ENCODE results near the gene EIF4B. TPM values are rescaled to one million over a fixed set of nuclear protein-coding genes. Genes with fewer than 3 reads are reported as not detected.

Gene EIF4B
- total RNA-seq, 2 experiments from 2014 or later: 698 to 781 TPM

DNA sequence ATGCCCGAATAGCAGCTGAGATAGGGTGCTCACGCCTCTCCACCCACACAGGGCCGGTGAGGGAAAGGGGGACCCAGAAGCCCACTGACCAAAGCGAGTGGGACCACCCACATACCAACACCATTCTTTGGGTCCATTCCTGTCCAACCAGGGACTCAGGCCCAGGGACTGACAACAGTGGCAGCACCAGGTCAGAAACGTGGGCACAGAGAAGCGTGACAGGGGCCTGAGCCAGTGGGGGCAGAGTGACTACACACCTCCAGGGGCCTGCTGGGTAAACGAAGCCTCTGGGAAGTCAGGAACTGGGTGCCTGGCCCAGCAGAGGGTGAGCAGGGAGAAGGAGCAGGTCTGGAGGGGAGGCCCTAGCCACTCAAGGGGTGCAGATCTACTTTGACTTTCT lies 59.2 kb downstream of the EIF4B start:
- peaks cover 21% of the 10 kb centered on the region for H3K36me3 Mint-ChIP-seq (ENCODE audit: low read depth)
- H3K27me3 Mint-ChIP-seq: no peaks in the 10 kb centered on the region
- ATAC-seq (no peak), DNase-seq (peak; percentile 4)
- CTCF ChIA-PET: interaction anchor here (0.6 to 15.8 kb wide), 42 partner anchors 8 to 443 kb away, joined by 3 to 277 read pairs (median 4); partner anchors contain the start of genes AAAS, IGFBP6, SOAT2 and SPRYD3
- H3K4me3 Mint-ChIP-seq: no peak overlapping the region
- POLR2A ChIA-PET: interaction anchor here (1.0 to 2.0 kb wide), 2 partner anchors 14 to 33 kb away, joined by 3 to 6 read pairs; partner anchors contain the start of gene SPRYD3
- intact Hi-C loops (cut with DNase I, micrococcal nuclease): loop anchor here in 1 of 2 experiments (10.0 kb wide), 1 partner anchor 129 kb away; no protein-coding TSS in a partner anchor
- H3K4me1 Mint-ChIP-seq: peaks cover 7% of the 10 kb centered on the region
- H3K27ac Mint-ChIP-seq: no peak overlapping the region
- H3K9me3 Mint-ChIP-seq (ENCODE audit: low read depth): no peaks in the 10 kb centered on the region

DNA sequence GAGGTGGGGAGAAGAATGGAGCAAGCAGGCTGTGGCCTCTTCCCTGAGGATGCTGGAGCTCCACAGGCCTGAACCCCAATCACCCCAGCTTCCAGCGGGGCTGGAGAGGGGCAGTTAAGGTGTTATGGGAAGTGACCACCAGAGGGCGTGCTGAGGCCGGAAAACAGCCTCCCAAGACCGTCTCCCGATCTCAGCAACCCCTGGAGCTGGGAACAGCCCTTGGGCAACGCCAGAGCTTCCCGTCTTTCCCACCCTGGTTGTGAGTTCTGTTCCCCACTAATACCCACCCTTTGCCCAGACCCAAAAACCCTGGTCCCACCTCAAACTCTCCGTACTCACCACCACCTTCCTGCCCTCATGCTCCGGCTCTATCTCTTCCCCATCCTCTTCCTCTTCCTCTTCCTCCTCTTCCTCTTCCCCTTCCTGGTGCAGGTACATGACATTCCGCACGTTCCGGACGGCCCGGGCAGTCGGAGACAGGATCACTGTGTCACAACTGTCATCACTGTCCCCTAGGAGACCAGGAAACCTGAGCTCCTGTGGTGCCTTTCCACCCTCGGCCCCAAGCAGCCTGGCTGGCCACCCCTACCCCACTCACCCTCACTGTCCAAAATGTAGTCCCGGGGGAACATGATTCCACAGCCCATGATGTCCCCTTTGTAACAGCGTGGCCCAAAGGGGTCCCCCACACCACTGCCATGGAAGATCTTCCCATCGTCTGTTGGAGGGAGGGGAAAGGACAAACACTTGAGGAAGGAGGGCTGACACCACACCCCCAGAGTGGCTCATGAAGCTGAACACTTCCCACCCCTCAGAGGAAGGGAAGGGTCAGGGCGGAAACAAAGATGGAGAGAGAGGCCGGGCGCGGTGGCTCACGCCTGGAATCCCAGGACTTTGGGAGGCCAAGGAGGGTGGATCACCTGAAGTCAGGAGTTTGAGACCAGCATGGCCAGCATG lies 60.0 kb downstream of the EIF4B start:
- Mint-ChIP-seq H3K36me3 (ENCODE audit: low read depth) (peaks cover 21% of the 10 kb centered on the region), H3K27ac (peak overlapping the region; percentile 48)

DNA sequence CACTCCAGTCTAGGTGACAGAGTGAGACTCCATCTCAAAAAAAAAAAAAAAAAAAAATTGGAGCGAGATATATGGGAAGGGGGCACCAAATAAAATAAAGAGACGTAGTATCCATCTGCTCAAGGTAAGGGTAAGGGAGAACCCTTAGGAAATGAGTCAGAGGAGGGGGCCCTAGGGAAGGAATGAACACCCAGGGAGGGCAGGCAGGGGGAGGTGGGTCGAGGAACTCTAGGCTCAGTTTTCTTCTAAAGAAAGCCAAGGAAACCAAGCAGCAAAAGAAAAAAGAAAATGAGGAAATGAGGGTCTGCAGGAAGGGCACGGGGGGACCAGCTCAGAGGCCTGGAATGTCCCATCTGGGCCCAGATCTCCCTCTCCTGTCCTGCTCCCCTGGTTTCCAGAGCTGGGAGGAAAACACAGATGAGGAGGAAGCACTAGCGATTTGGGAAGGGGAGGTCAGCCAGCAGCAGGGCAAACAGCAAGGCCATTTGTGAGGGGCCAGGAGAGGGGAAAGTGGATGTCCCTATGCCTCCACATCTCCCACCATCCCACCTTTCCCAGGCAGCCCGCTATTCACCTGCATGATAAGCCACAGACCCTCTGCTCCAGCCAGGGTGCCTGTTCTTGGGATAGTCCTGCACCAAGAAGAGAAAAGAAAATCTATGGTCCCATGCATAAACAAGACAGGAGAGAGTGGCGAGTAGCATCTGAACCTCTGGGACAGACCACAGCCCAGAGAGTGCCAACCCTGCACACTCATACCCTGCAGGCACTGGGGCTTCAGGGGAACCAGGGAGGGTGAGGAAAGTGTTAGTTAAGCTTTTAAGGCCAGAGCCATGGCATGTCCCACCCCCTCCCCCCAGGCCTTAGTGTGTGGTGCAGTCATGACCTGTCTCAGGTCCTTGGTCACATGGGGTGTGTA lies 61.1 kb downstream of the EIF4B start:
- H3K36me3 Mint-ChIP-seq (ENCODE audit: low read depth): peaks cover 21% of the 10 kb centered on the region
- H3K27ac Mint-ChIP-seq: no peak overlapping the region
- no peak overlapping the region for H3K4me3 Mint-ChIP-seq
- CTCF ChIA-PET: interaction anchor here (0.8 to 15.8 kb wide), 9 partner anchors 13 to 131 kb away, joined by 3 to 277 read pairs (median 6); partner anchors contain the start of genes IGFBP6, SOAT2 and SPRYD3
- peak; percentile 5 for DNase-seq
- intact Hi-C loops (cut with DNase I, micrococcal nuclease): loop anchor here in 1 of 2 experiments (10.0 kb wide), 1 partner anchor 127 kb away; no protein-coding TSS in a partner anchor
- peaks cover 7% of the 10 kb centered on the region for H3K4me1 Mint-ChIP-seq
- POLR2A ChIA-PET: interaction anchor here (0.7 to 2.0 kb wide), 2 partner anchors 12 to 36 kb away, joined by 4 to 6 read pairs; partner anchors contain the start of genes SOAT2 and SPRYD3
- H3K27me3 Mint-ChIP-seq: no peaks in the 10 kb centered on the region
- H3K9me3 Mint-ChIP-seq (ENCODE audit: low read depth): no peaks in the 10 kb centered on the region
- ATAC-seq: peak; percentile 45

More for the DNA sequence above, 60.0 kb downstream of the EIF4B start:
- Mint-ChIP-seq H3K4me3 (no peak overlapping the region), H3K9me3 (ENCODE audit: low read depth) (no peaks in the 10 kb centered on the region), H3K4me1 (peaks cover 7% of the 10 kb centered on the region), H3K27me3 (no peaks in the 10 kb centered on the region)
- DNase-seq (peak; percentile 85), ATAC-seq (peak; percentile 78)
- ChIA-PET CTCF (interaction anchor here (0.6 to 15.8 kb wide), 47 partner anchors 9 to 714 kb away, joined by 3 to 277 read pairs (median 4); partner anchors contain the start of genes AAAS, ESPL1, IGFBP6 and SOAT2), POLR2A (interaction anchor here (0.6 to 2.0 kb wide), 4 partner anchors 13 to 70 kb away, joined by 3 to 6 read pairs (median 5); partner anchors contain the start of genes SOAT2 and SPRYD3)
- intact Hi-C loops (cut with DNase I, micrococcal nuclease): loop anchor here (1.0 to 10.0 kb wide), 3 partner anchors 33 to 131 kb away; no protein-coding TSS in a partner anchor

DNA sequence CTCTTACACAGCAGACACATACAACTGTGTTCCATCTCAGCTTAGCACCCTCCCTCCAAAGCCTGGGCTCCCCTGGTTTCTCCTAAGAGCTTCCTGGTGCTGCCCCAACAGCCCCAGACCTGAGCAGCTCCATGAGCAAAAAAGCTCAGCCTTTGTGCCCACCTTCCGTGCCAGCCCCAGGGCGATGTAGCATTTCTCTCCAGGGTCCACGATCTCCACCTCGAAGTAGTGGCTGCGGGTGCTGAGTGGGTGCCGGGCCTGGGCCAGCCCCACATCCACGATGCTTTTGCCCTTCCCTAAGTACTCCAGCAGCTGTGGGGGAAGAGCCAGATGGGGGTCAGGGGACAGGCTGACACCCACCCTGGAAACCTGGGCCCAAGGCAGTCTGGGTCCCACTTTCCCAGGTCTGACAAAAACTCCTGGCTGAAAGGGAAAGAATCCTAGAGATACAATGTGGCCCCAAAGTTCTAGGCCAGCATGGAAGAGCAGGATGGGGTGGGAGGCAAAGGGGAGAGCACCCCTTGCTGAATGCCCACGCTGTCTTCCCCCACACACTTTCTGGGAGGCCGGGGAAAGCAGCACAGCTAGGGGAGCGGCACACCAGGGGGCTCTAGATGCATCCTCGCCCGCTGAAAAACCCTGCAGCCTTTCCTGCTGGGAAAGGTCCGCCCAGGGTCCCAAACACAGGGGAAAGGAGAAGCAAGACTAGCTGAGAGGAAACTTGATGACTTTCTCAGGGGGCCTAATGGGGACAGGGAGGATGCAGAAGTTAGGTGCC lies 61.9 kb downstream of the EIF4B start:
- H3K27me3 Mint-ChIP-seq: no peaks in the 10 kb centered on the region
- no peaks in the 10 kb centered on the region for H3K9me3 Mint-ChIP-seq (ENCODE audit: low read depth)
- H3K4me1 Mint-ChIP-seq: peaks cover 7% of the 10 kb centered on the region
- ChIA-PET POLR2A (no interaction called here), CTCF (interaction anchor here (0.8 to 15.8 kb wide), 5 partner anchors 13 to 130 kb away, joined by 4 to 277 read pairs (median 4); partner anchors contain the start of genes IGFBP6, SOAT2 and SPRYD3)
- no peak overlapping the region for H3K27ac Mint-ChIP-seq
- no peak for DNase-seq
- peaks cover 24% of the 10 kb centered on the region for H3K36me3 Mint-ChIP-seq (ENCODE audit: low read depth)
- intact Hi-C loops (cut with DNase I, micrococcal nuclease): loop anchor here in 1 of 2 experiments (10.0 kb wide), 1 partner anchor 127 kb away; no protein-coding TSS in a partner anchor
- ATAC-seq: no peak
- H3K4me3 Mint-ChIP-seq: no peak overlapping the region

DNA sequence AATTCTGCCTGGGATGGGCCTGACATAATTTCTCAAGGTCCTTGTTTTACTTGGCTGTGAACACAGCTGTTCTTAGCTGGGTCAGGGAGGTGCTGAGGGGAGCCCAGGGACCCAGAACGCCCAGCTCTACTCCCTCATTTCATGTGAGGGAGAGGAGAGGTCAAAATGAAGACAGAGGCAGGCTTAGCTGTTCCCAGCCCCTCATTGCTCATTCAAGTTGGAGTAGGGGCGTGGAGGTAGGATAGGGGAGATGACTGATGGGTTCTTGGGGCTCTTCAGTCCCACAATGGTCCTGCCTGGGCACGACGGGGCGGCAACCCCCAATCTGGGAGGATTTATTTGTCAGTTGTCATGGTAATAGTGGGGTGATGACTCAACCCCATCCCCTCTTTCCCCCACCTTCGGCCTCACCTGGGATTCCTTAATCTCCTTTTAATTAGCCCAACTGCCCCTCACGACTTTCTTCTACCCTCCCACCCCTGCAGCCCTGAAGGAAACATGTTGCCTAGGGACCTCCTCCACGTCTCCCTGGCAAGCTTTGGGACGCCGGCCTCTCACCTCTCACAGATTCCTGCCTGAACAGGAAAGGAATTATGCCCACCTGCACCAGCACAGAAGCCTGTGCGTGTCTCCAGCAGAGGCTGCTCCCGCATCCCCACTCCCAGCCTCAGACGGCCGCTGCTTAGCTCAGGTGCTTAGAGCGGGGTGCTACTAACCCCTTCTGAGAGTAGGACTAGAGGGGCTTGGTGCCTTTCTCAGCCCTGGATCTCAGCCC lies 62.7 kb downstream of the EIF4B start:
- H3K4me3 Mint-ChIP-seq: no peak overlapping the region
- no peak for ATAC-seq
- no peaks in the 10 kb centered on the region for H3K9me3 Mint-ChIP-seq (ENCODE audit: low read depth)
- H3K4me1 Mint-ChIP-seq: peaks cover 8% of the 10 kb centered on the region
- no peak overlapping the region for H3K27ac Mint-ChIP-seq
- H3K36me3 Mint-ChIP-seq (ENCODE audit: low read depth): peaks cover 25% of the 10 kb centered on the region
- POLR2A ChIA-PET: no interaction called here
- DNase-seq: no peak
- intact Hi-C loops (cut with DNase I, micrococcal nuclease): loop anchor here in 1 of 2 experiments (10.0 kb wide), 1 partner anchor 126 kb away; no protein-coding TSS in a partner anchor
- CTCF ChIA-PET: interaction anchor here (0.5 to 15.8 kb wide), 4 partner anchors 12 to 229 kb away, joined by 3 to 277 read pairs (median 79); partner anchors contain the start of genes IGFBP6, SOAT2 and SPRYD3
- no peaks in the 10 kb centered on the region for H3K27me3 Mint-ChIP-seq

GRCh38 chr12:53069621-53070410 lies 63.6 kb downstream of the EIF4B start:
- Mint-ChIP-seq H3K27me3 (no peaks in the 10 kb centered on the region), H3K4me1 (peaks cover 9% of the 10 kb centered on the region), H3K9me3 (ENCODE audit: low read depth) (no peaks in the 10 kb centered on the region), H3K4me3 (no peak overlapping the region), H3K36me3 (ENCODE audit: low read depth) (peaks cover 32% of the 10 kb centered on the region), H3K27ac (no peak overlapping the region)
- ChIA-PET POLR2A (no interaction called here), CTCF (interaction anchor here (0.5 to 15.8 kb wide), 4 partner anchors 11 to 260 kb away, joined by 3 to 277 read pairs (median 79); partner anchors contain the start of genes IGFBP6, SOAT2 and SPRYD3)
- ATAC-seq: no peak
- intact Hi-C loops (cut with DNase I, micrococcal nuclease): loop anchor here in 1 of 2 experiments (10.0 kb wide), 1 partner anchor 125 kb away; no protein-coding TSS in a partner anchor
- no peak for DNase-seq

DNA sequence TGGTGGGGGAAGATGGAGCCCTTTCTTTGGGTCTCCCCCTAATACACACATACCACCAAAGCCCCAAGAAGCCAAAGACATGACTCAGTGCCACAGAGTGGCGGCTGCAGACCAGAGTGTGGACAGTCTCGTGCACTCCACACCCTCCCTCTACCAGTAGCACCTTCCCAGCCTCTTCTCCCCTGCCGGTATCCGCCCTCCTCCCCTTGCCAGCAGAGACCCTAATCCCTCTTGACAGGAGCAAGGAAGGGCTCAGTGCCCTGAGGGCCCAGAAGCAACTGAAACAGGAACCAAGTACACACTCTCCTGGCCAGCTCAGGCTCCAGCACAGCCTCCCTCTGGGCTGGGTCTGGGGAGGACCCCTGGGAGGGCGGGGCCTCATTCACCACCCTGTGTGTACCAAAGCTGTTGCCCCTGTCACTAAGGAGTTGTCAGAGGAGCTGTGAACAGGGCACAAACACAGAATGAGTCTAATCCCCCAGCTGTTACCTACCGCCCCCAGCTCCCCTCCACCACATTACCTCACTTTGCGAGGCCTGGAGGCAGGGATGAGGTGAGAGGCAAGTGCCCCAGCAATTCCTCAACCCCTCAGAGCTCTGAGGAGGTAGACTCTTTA lies 64.7 kb downstream of the EIF4B start:
- intact Hi-C loops (cut with DNase I, micrococcal nuclease): no loop called here
- Mint-ChIP-seq H3K4me3 (no peak overlapping the region), H3K36me3 (ENCODE audit: low read depth) (peaks cover 26% of the 10 kb centered on the region), H3K9me3 (ENCODE audit: low read depth) (no peaks in the 10 kb centered on the region), H3K27me3 (no peaks in the 10 kb centered on the region), H3K4me1 (peaks cover 8% of the 10 kb centered on the region), H3K27ac (peak overlapping the region; percentile 12)
- ChIA-PET POLR2A (interaction anchor here (0.6 kb wide), 1 partner anchor 124 kb away, joined by 3 read pairs; no protein-coding TSS in a partner anchor), CTCF (interaction anchor here (0.9 to 15.8 kb wide), 2 partner anchors 16 to 29 kb away, joined by 4 to 277 read pairs; partner anchors contain the start of genes IGFBP6 and SOAT2)
- DNase-seq (no peak), ATAC-seq (no peak)

DNA sequence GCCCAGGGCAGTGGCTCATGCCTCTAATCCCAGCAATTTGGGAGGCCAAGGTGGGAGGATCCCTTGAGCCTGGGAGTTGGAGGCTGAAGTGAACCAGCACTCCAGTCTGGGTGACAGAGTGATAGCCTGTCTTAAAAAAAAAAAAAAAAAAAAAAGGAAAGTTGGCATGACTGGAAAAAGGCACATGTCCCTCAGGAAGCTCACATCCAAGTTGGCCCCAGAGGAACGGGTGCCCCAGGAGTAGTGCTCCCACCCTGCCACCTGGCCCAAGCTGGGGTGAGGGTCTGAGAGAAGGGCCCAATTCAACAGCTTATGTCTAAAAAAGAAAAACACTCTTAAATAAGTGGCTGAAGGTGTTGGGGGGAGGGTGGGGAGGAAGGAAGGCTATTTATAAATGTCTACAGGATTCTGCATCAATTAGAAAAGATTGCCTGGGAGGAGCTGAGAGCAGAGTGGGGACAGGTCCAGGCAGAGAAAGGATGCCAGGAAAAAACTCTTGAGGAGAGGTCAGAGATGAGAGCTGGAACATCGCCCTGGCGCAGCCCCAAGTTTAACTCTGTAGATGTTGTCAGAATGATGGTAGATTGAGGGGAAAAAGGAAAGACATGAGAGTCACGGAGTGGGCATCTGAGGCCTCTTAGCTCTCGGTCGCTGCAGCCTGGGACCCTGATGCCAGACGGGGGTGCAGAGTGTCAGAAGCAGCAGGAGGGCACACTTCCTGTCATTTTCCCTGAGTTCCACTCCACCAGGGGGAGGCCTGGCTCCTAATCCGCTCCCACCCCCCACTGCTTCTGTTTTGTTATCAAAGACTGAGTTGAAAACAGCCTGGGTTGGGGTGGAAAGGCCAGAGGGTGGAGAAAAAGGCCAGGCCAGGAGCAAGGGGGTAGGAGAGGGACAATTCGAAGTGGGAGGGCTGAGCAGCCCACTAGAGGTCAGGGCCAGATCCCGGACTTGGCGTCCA lies 65.6 kb downstream of the EIF4B start:
- DNase-seq (no peak), ATAC-seq (no peak)
- H3K9me3 Mint-ChIP-seq (ENCODE audit: low read depth): no peaks in the 10 kb centered on the region
- peaks cover 9% of the 10 kb centered on the region for H3K4me1 Mint-ChIP-seq
- intact Hi-C loops (cut with DNase I, micrococcal nuclease): no loop called here
- ChIA-PET POLR2A (no interaction called here), CTCF (interaction anchor here (0.5 to 15.8 kb wide), 4 partner anchors 9 to 898 kb away, joined by 3 to 277 read pairs (median 4); partner anchors contain the start of genes IGFBP6 and SOAT2)
- H3K36me3 Mint-ChIP-seq (ENCODE audit: low read depth): peaks cover 23% of the 10 kb centered on the region
- no peak overlapping the region for H3K4me3 Mint-ChIP-seq
- H3K27me3 Mint-ChIP-seq: no peaks in the 10 kb centered on the region
- H3K27ac Mint-ChIP-seq: no peak overlapping the region

All from activated CD4-positive, alpha-beta T cell treated with anti-CD3 and anti-CD28 coated beads for 36 hours (primary cell).